Measurements from ENCODE around the gene RNF168.
"Not testable (repeated sequence)": the region's sequence is repeated elsewhere in the genome, so short reads cannot be mapped to it uniquely, and the experiment has no call there.

Gene RNF168

GRCh38 chr3:196514913-196515621, 11.5 kb upstream of the RNF168 start, which contains the start of gene SMCO1:
SMCO1 (minus strand) TSS chr3:196515346; CDS start chr3:196515209, 137 bp downstream.
- H3K4me3 ChIP-seq (ENCODE audit: low read depth, low read length): no peak within 1 kb of the TSS

DNA sequence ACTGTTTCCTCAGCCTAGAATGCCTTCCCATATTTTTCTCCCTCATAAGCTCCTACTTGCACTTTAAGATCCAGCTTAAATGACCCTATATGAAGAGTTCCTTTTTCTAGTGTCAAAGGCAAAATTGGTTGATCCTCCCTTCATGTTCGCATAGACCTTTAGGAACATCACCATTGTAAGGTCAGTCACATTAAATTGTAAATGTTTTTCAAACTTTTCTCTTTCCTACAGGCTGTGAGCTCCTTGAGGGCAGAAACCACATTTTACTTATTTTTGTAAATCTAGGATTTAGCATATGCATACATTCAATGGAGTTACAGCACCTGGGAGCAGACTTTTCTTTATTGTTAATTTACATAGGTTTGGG, 10.8 kb upstream of the RNF168 start:
- H3K4me3 ChIP-seq (ENCODE audit: low read depth, low read length): no peak overlapping the region
- TF ChIP-seq, protein P1, sequence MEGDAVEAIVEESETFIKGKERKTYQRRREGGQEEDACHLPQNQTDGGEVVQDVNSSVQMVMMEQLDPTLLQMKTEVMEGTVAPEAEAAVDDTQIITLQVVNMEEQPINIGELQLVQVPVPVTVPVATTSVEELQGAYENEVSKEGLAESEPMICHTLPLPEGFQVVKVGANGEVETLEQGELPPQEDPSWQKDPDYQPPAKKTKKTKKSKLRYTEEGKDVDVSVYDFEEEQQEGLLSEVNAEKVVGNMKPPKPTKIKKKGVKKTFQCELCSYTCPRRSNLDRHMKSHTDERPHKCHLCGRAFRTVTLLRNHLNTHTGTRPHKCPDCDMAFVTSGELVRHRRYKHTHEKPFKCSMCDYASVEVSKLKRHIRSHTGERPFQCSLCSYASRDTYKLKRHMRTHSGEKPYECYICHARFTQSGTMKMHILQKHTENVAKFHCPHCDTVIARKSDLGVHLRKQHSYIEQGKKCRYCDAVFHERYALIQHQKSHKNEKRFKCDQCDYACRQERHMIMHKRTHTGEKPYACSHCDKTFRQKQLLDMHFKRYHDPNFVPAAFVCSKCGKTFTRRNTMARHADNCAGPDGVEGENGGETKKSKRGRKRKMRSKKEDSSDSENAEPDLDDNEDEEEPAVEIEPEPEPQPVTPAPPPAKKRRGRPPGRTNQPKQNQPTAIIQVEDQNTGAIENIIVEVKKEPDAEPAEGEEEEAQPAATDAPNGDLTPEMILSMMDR (IDR thresholded peaks at IDR 0.05; ENCODE audit: borderline replicate concordance, insufficient read depth, low read depth, low read length): no peak

More at GRCh38 chr3:196514913-196515621, 11.5 kb upstream of the RNF168 start, which contains the start of gene SMCO1:
- TF ChIP-seq, protein P1 (IDR thresholded peaks at IDR 0.05; ENCODE audit: borderline replicate concordance, insufficient read depth, low read depth, low read length): no peak

- TF ChIP-seq, protein P1 (IDR thresholded peaks at IDR 0.05; ENCODE audit: borderline replicate concordance, insufficient read depth, low read depth, low read length): no peak
- no peak overlapping the region for H3K4me3 ChIP-seq (ENCODE audit: low read depth, low read length)
These were observed 10.3 kb upstream of the RNF168 start for GRCh38 chr3:196513697-196514349.

DNA sequence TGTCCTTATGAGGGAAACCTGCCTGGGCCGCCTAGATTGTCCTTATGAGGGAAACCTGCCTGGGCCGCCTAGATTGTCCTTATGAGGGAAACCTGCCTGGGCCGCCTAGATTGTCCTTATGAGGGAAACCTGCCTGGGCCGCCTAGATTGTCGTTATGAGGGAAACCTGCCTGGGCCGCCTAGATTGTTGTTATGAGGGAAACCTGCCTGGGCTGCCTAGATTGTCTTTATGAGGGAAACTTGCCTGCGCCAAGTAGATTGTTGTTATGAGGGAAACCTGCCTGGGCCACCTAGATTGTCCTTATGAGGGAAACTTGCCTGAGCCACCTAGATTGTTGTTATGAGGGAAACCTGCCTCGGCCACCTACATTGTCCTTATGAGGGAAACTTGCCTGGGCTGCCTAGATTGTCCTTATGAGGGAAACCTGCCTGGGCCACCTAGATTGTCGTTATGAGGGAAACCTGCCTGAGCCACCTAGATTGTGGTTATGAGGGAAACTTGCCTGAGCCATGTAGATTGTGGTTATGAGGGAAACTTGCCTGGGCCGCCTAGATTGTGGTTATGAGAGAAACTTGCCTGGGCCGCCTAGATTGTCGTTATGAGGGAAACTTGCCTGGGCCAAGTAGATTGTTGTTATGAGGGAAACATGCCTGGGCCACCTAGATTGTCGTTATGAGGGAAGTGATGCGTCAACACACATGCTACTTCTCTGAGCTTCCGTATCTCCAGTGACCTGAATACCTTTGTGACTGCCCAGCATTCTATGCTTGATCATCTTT, 8.3 kb upstream of the RNF168 start:
- not testable (repeated sequence) for H3K4me3 ChIP-seq (ENCODE audit: low read depth, low read length)

- not testable (repeated sequence) for H3K4me3 ChIP-seq (ENCODE audit: low read depth, low read length)
These were observed 7.5 kb upstream of the RNF168 start for GRCh38 chr3:196511108-196511507.

- TF ChIP-seq, protein P1 (IDR thresholded peaks at IDR 0.05; ENCODE audit: borderline replicate concordance, insufficient read depth, low read depth, low read length): no peak
- no peak overlapping the region for H3K4me3 ChIP-seq (ENCODE audit: low read depth, low read length)
These were observed 3.1 kb upstream of the RNF168 start for GRCh38 chr3:196506687-196507086.

GRCh38 chr3:196504556-196504955, 988 bp upstream of the RNF168 start:
- TF ChIP-seq, protein P1 (IDR thresholded peaks at IDR 0.05; ENCODE audit: borderline replicate concordance, insufficient read depth, low read depth, low read length): no peak
- H3K4me3 ChIP-seq (ENCODE audit: low read depth, low read length): no peak overlapping the region

- not testable (repeated sequence) for H3K4me3 ChIP-seq (ENCODE audit: low read depth, low read length)
These were observed 470 bp upstream of the RNF168 start for GRCh38 chr3:196504077-196504398.

Measured in GM12875 (cell line).